CD8-positive, alpha-beta memory T cell (primary cell): ENCODE measurements around the gene TUBGCP6. TPM values are rescaled to one million over a fixed set of nuclear protein-coding genes. Genes with fewer than 3 reads are reported as not detected.
"Not testable (repeated sequence)": the region's sequence is repeated elsewhere in the genome, so short reads cannot be mapped to it uniquely, and the experiment has no call there.

Source experiments
- CTCF ChIA-PET: fragments of 350-600 bp; sonication (Branson Sonifier 250); formaldehyde crosslinking; loops from one replicate; lab custom pipeline; 2021; ENCODE audit warnings: antibody characterized with exemption; lab: Charles Lee
- POLR2A ChIA-PET: fragments of 350-600 bp; sonication (Branson Sonifier 250); formaldehyde crosslinking; loops from one replicate; lab custom pipeline; 2021; ENCODE audit warnings: antibody characterized with exemption; lab: Charles Lee
- DNase-seq, 5 donors: peaks; one replicate each; pipeline versions ENCODE4 v3.0.0 to v3.0.0-alpha.2; 2020 to 2022; ENCODE audit warnings: mixed read lengths in 1 of 5
- H3K27ac ChIP-seq: one replicate; pipeline ENCODE4 v1.7.0; 2013; ENCODE audit warnings: low read depth, mild to moderate bottlenecking, low read length, moderate library complexity
- H3K27me3 ChIP-seq: 2 replicates; pipeline ENCODE4 v1.7.0; 2013; ENCODE audit warnings: low read length, mild to moderate bottlenecking; ENCODE audit not compliant: insufficient read depth, poor library complexity, severe bottlenecking
- H3K36me3 ChIP-seq: 2 replicates; pipeline ENCODE4 v1.7.0; 2013; ENCODE audit warnings: mild to moderate bottlenecking, low read length, moderate library complexity; ENCODE audit not compliant: insufficient read depth
- H3K4me1 ChIP-seq: 2 replicates; pipeline ENCODE4 v1.7.0; 2013; ENCODE audit warnings: mild to moderate bottlenecking, low read length, moderate library complexity; ENCODE audit not compliant: insufficient read depth
- H3K4me3 ChIP-seq: 2 replicates; pipeline ENCODE4 v1.7.0; 2013; ENCODE audit warnings: mild to moderate bottlenecking, low read length
- H3K9me3 ChIP-seq: 2 replicates; pipeline ENCODE4 v1.7.0; 2013; ENCODE audit warnings: mild to moderate bottlenecking, low read length
- H3K27ac Mint-ChIP-seq, 8 donors: one replicate each; pipeline ENCODE4 v1.8.0; 2020 to 2021; ENCODE audit warnings: mixed read lengths in 8 of 8, mild to moderate bottlenecking in 6 of 8, inconsistent platforms in 3 of 8, moderate library complexity in 3 of 8
- H3K27me3 Mint-ChIP-seq, 2 donors: one replicate each; pipeline ENCODE4 v1.8.0; 2020 to 2021; ENCODE audit warnings: mixed read lengths in 2 of 2, mild to moderate bottlenecking in 1 of 2, moderate library complexity in 1 of 2
- H3K36me3 Mint-ChIP-seq, 3 donors: one replicate each; pipeline ENCODE4 v1.8.0; 2020 to 2021; ENCODE audit warnings: mixed read lengths in 3 of 3, inconsistent platforms in 1 of 3, mild to moderate bottlenecking in 1 of 3
- H3K4me1 Mint-ChIP-seq, 3 donors: one replicate each; pipeline ENCODE4 v1.8.0; 2020 to 2021; ENCODE audit warnings: mixed read lengths in 3 of 3, inconsistent platforms in 1 of 3, mild to moderate bottlenecking in 1 of 3
- H3K4me3 Mint-ChIP-seq, 7 donors: one replicate each; pipeline ENCODE4 v1.8.0; 2020 to 2021; ENCODE audit warnings: mixed read lengths in 7 of 7, mild to moderate bottlenecking in 6 of 7, moderate library complexity in 4 of 7, inconsistent platforms in 2 of 7
- H3K9me3 Mint-ChIP-seq, 5 donors: one replicate each; pipeline ENCODE4 v1.8.0; 2020 to 2022; ENCODE audit warnings: mixed read lengths in 5 of 5, mild to moderate bottlenecking in 3 of 5, moderate library complexity in 2 of 5, inconsistent platforms in 1 of 5
- polyA plus RNA-seq: library from polyadenylated mRNA; unstranded; fragments of 300-500 nt; fragmentation: Illumina TruSeq; gene quantifications from one replicate; pipeline ENCODE4 v1.2.3, GENCODE V29; 2021
- total RNA-seq, 2 experiments: library from RNA; stranded (reverse); gene quantifications; one replicate each; pipeline ENCODE4 v1.2.3, GENCODE V29; 2021

TUBGCP6 gene
- total and polyA plus RNA-seq, 3 experiments from 2014 or later, result 18.6 to 52.2 (median 51.4) TPM

DNA sequence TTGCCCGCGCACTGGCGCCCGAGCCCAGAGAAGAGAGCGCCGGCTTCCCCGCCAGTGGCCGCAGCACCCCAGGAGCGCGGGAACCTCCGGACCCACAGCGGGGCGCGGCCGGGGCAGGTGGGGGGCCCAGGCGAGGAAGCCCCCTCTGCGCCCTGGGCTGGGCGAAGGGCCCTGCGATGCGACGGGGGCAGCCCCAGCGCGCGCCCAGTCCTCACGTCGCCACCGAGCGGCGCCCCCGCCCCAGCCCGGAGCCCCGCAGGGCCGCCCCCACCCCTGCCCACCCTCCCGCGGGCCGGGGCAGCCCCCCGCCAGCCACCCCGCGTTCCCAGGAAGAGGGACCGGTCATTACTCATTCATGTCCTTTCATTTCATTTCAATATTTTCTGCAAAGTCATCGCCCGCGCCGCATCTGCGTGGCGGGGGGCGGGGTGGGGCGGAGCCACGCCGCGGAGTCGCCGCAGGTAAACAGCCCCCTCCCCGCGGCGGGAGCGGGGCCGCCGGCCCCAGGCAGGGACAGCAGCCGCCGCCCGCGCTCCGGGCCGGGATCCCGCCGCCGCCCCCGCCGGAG lies 75.0 kb downstream of the TUBGCP6 start:
- no peaks in the 10 kb centered on the region for H3K9me3 Mint-ChIP-seq
- DNase-seq, result peak in 1 of 5 donors; percentile 51
- Histone ChIP-seq H3K4me3 (no peak overlapping the region), H3K27ac (no peak overlapping the region), H3K4me1 (no peaks in the 10 kb centered on the region), H3K27me3 (peaks cover 4% of the 10 kb centered on the region), H3K9me3 (no peaks in the 10 kb centered on the region), H3K36me3 (no peaks in the 10 kb centered on the region)
- no peaks in the 10 kb centered on the region for H3K36me3 Mint-ChIP-seq
- peaks cover 31 to 41% of the 10 kb centered on the region in 2 donors for H3K27me3 Mint-ChIP-seq
- ChIA-PET CTCF (no interaction called here), POLR2A (no interaction called here)
- no peak overlapping the region for H3K27ac Mint-ChIP-seq
- H3K4me3 Mint-ChIP-seq, result peak overlapping the region in 2 of 7 donors; percentile 49 to 64
- peaks cover 0 to 11% (median 5%) of the 10 kb centered on the region in 3 donors for H3K4me1 Mint-ChIP-seq

DNA sequence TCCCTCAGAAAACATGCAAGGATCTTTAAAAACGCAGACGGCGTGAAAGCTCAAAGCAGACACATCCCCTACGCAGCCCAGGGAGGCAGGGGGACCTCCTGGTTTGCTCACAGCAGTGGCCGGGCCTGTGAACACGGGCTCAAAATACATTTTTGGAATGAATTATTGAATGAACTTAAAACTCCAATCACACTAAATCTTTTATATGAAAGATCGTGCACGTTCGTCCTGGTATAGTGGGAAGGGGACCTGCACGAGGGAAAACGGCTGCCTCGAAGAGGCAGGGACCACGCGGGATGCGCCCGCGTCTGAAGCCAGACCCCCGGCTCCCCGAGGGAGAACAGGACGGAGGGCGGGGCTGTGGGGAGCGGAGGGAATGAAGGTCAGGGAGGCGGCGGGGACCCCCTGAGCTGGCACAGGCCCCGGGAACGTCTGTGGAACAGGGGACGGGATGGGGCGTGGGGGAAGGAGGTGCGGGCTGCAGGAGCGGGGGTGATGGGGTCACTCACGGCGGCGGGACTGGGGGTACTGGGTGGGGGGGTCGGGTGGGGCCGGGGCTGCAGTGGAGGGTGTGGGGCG lies 75.6 kb downstream of the TUBGCP6 start:
- Histone ChIP-seq H3K9me3 (no peaks in the 10 kb centered on the region), H3K27me3 (peaks cover 4% of the 10 kb centered on the region), H3K36me3 (no peaks in the 10 kb centered on the region), H3K27ac (no peak overlapping the region), H3K4me3 (no peak overlapping the region), H3K4me1 (no peaks in the 10 kb centered on the region)
- ChIA-PET POLR2A (no interaction called here), CTCF (no interaction called here)
- Mint-ChIP-seq H3K4me1 (peaks cover 0 to 11% (median 5%) of the 10 kb centered on the region in 3 donors), H3K36me3 (no peaks in the 10 kb centered on the region), H3K27ac (peak overlapping the region in 2 of 8 donors; percentile 39 to 92), H3K4me3 (peak overlapping the region; percentile 25 to 92 (median 63)), H3K9me3 (no peaks in the 10 kb centered on the region), H3K27me3 (peaks cover 29 to 45% of the 10 kb centered on the region in 2 donors)
- no peak for DNase-seq

DNA sequence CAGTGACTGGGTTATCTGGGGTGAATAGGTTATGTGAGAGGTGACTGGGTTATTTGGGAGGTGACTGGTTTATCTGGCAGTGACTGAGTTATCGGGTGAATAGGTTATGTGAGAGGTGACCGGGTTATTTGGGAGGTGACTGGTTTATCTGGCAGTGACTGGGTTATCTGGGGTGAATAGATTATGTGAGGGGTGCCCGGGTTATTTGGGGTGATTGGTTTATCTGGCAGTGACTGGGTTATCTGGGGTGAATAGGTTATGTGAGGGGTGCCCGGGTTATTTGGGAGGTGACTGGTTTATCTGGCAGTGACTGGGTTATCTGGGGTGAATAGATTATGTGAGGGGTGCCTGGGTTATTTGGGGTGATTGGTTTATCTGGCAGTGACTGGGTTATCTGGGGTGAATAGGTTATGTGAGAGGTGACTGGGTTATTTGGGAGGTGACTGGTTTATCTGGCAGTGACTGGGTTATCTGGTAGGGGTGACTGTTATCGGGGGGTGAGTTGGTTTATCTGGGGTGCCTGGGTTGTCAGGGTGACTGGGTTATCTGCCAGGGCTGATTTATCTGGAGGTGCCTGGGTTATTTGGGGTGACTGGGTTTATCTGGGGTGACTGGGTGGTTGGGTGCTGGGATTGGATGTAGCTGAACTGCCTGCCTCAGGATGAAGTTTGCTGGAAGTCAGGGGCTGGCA lies 76.2 kb downstream of the TUBGCP6 start:
- peak overlapping the region in 3 of 8 donors; percentile 39 to 56 (median 56) for H3K27ac Mint-ChIP-seq
- H3K9me3 ChIP-seq, H3K4me1 ChIP-seq, H3K4me3 ChIP-seq, H3K27ac ChIP-seq, H3K27me3 ChIP-seq, H3K36me3 Mint-ChIP-seq, POLR2A ChIA-PET, CTCF ChIA-PET, H3K36me3 ChIP-seq, DNase-seq, H3K9me3 Mint-ChIP-seq: not testable (repeated sequence)
- peaks cover 28 to 48% of the 10 kb centered on the region in 2 donors for H3K27me3 Mint-ChIP-seq
- peaks cover 0 to 11% (median 5%) of the 10 kb centered on the region in 3 donors for H3K4me1 Mint-ChIP-seq
- peak overlapping the region; percentile 25 to 92 (median 63) for H3K4me3 Mint-ChIP-seq

DNA sequence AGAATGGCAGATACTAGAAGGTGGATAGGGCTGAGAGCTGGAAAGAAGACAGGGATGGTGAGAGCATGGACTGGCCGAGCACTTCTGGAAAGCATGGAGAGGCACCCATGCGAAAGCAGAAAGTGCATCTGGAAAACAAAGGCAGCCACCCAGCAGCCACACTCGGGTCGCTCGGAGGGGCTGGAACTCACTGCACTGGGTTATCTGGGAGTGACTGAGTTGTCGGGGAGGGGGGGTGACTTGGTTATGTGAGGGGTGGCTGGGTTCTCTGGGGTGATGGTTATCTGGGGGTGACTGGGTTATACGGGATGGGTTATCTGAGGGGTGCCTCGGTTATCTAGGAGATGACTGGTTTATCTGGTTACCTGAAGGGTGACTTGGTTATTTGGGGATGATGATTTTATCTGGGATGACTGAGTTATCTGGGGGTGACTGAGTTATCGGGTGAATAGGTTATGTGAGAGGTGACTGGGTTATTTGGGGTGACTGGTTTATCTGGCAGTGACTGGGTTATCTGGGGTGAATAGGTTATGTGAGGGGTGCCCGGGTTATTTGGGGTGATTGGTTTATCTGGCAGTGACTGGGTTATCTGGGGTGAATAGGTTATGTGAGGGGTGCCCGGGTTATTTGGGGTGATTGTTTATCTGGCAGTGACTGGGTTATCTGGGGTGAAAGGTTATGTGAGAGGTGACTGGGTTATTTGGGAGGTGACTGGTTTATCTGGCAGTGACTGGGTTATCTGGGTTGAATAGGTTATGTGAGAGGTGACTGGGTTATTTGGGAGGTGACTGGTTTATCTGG lies 76.9 kb downstream of the TUBGCP6 start:
- Mint-ChIP-seq H3K36me3 (no peaks in the 10 kb centered on the region), H3K27me3 (peaks cover 28 to 50% of the 10 kb centered on the region in 2 donors), H3K27ac (peak overlapping the region in 2 of 8 donors; percentile 26 to 56), H3K4me3 (no peak overlapping the region), H3K4me1 (peaks cover 0 to 11% (median 5%) of the 10 kb centered on the region in 3 donors), H3K9me3 (no peaks in the 10 kb centered on the region)
- Histone ChIP-seq H3K4me3 (no peak overlapping the region), H3K9me3 (no peaks in the 10 kb centered on the region), H3K27ac (no peak overlapping the region), H3K27me3 (peaks cover 4% of the 10 kb centered on the region), H3K36me3 (no peaks in the 10 kb centered on the region), H3K4me1 (no peaks in the 10 kb centered on the region)
- no peak for DNase-seq
- ChIA-PET CTCF (no interaction called here), POLR2A (no interaction called here)

Other genes starting within 250 kb of the TUBGCP6 start
- gene IL17REL, start 232.3 kb downstream of the TUBGCP6 start, total RNA-seq, result under 1 TPM; 0.20 to 0.29 TPM
- not detected for gene IL17REL, start 232.3 kb downstream of the TUBGCP6 start, polyA plus RNA-seq
- not detected for gene TTLL8, start 186.7 kb downstream of the TUBGCP6 start, total RNA-seq
- not detected for gene TTLL8, start 186.7 kb downstream of the TUBGCP6 start, polyA plus RNA-seq
- gene MLC1, start 159.6 kb downstream of the TUBGCP6 start, total RNA-seq, result under 1 TPM; 0.35 to 0.47 TPM
- gene MLC1, start 159.6 kb downstream of the TUBGCP6 start, polyA plus RNA-seq, result 1.7 TPM
- not detected for gene MOV10L1, start 155.0 kb downstream of the TUBGCP6 start, total RNA-seq
- not detected for gene MOV10L1, start 155.0 kb downstream of the TUBGCP6 start, polyA plus RNA-seq
- 1 to 10 TPM; 1.7 to 1.8 TPM for gene PANX2, start 74.3 kb downstream of the TUBGCP6 start, total RNA-seq
- not detected for gene PANX2, start 74.3 kb downstream of the TUBGCP6 start, polyA plus RNA-seq
- 100 to 1,000 TPM in 1 of 2 experiments, 10 to 100 TPM in 1; 96.2 to 102 TPM for gene TRABD, start 59.1 kb downstream of the TUBGCP6 start, total RNA-seq
- gene TRABD, start 59.1 kb downstream of the TUBGCP6 start, polyA plus RNA-seq, result 49.0 TPM
- gene SELENOO, start 44.0 kb downstream of the TUBGCP6 start, total RNA-seq, result 10 to 100 TPM; 22.3 to 25.9 TPM
- 6.1 TPM for gene SELENOO, start 44.0 kb downstream of the TUBGCP6 start, polyA plus RNA-seq
- gene HDAC10, start 6.2 kb upstream of the TUBGCP6 start, total RNA-seq, result 10 to 100 TPM; 42.5 to 44.7 TPM
- gene HDAC10, start 6.2 kb upstream of the TUBGCP6 start, polyA plus RNA-seq, result 7.5 TPM
- 1 to 10 TPM; 9.3 to 9.7 TPM for gene MAPK12, start 16.7 kb upstream of the TUBGCP6 start, total RNA-seq
- gene MAPK12, start 16.7 kb upstream of the TUBGCP6 start, polyA plus RNA-seq, result 0.03 TPM
- gene MAPK11, start 25.4 kb upstream of the TUBGCP6 start, total RNA-seq, result 10 to 100 TPM; 12.8 to 13.2 TPM
- gene MAPK11, start 25.4 kb upstream of the TUBGCP6 start, polyA plus RNA-seq, result 0.28 TPM
- gene PLXNB2, start 62.6 kb upstream of the TUBGCP6 start, total RNA-seq, result 10 to 100 TPM; 13.4 to 14.4 TPM
- 0.17 TPM for gene PLXNB2, start 62.6 kb upstream of the TUBGCP6 start, polyA plus RNA-seq
- 1 to 10 TPM; 3.9 to 4.3 TPM for gene DENND6B, start 82.0 kb upstream of the TUBGCP6 start, total RNA-seq
- 0.67 TPM for gene DENND6B, start 82.0 kb upstream of the TUBGCP6 start, polyA plus RNA-seq
- gene PPP6R2, start 98.3 kb upstream of the TUBGCP6 start, total RNA-seq, result 10 to 100 TPM; 49.7 to 55.9 TPM
- 34.2 TPM for gene PPP6R2, start 98.3 kb upstream of the TUBGCP6 start, polyA plus RNA-seq
- 100 to 1,000 TPM; 144 to 150 TPM for gene SBF1, start 230.0 kb upstream of the TUBGCP6 start, total RNA-seq
- gene SBF1, start 230.0 kb upstream of the TUBGCP6 start, polyA plus RNA-seq, result 43.8 TPM
- gene ADM2, start 236.5 kb upstream of the TUBGCP6 start, total RNA-seq, result 1 to 10 TPM; 3.4 to 3.5 TPM
- 0.24 TPM for gene ADM2, start 236.5 kb upstream of the TUBGCP6 start, polyA plus RNA-seq
- under 1 TPM in 1 of 2 experiments, not detected in 1; 0.31 TPM for gene MIOX, start 241.8 kb upstream of the TUBGCP6 start, total RNA-seq
- gene MIOX, start 241.8 kb upstream of the TUBGCP6 start, polyA plus RNA-seq, result not detected